Smooth muscle cell (in vitro differentiated cells): Measurements from ENCODE around the gene TMEFF2. TPM values are rescaled to one million over a fixed set of nuclear protein-coding genes. Genes with fewer than 3 reads are reported as not detected.
"Not testable (repeated sequence)": the region's sequence is repeated elsewhere in the genome, so short reads cannot be mapped to it uniquely, and the experiment has no call there.

ENCODE experiments used
- DNase-seq: peaks from one replicate; lab custom pipeline; 2025; ENCODE audit not compliant: unreplicated experiment; lab: John Stamatoyannopoulos, UW
- H2AFZ ChIP-seq: fragments of 200-600 bp; sonication (generic); 2 replicates; pipeline ENCODE4 v1.6.0; 2016; ENCODE audit warnings: antibody characterized with exemption, low read depth, mild to moderate bottlenecking
- H3F3A ChIP-seq: fragments of 200-600 bp; sonication (generic); 2 replicates; pipeline ENCODE4 v1.6.0; 2017; ENCODE audit warnings: antibody characterized with exemption, low read depth
- H3K27ac ChIP-seq: fragments of 200-600 bp; sonication (generic); 2 replicates; pipeline ENCODE4 v1.5.1; 2016; ENCODE audit warnings: low read depth, mild to moderate bottlenecking
- H3K27me3 ChIP-seq: fragments of 200-600 bp; sonication (generic); 2 replicates; pipeline ENCODE4 v1.6.1; 2016; ENCODE audit warnings: low read depth, mild to moderate bottlenecking
- H3K36me3 ChIP-seq: fragments of 200-600 bp; sonication (generic); 2 replicates; pipeline ENCODE4 v1.5.1; 2016; ENCODE audit warnings: low read depth
- H3K4me1 ChIP-seq: fragments of 200-600 bp; sonication (generic); 2 replicates; pipeline ENCODE4 v1.5.1; 2016; ENCODE audit warnings: low read depth
- H3K4me2 ChIP-seq: fragments of 200-600 bp; sonication (generic); 2 replicates; pipeline ENCODE4 v1.6.0; 2016; ENCODE audit warnings: mild to moderate bottlenecking
- H3K4me3 ChIP-seq: fragments of 200-600 bp; sonication (generic); 2 replicates; pipeline ENCODE4 v1.5.1; 2016; ENCODE audit warnings: mild to moderate bottlenecking
- H3K79me2 ChIP-seq: fragments of 200-600 bp; sonication (generic); 2 replicates; pipeline ENCODE4 v1.6.0; 2016; ENCODE audit warnings: low read depth, mild to moderate bottlenecking
- H3K9ac ChIP-seq: fragments of 200-600 bp; sonication (generic); 2 replicates; pipeline ENCODE4 v1.6.0; 2016; ENCODE audit warnings: low read depth
- H3K9me3 ChIP-seq: fragments of 200-600 bp; sonication (generic); replicated peaks from 2 replicates; pipeline ENCODE4 v1.5.1; 2016; ENCODE audit warnings: low read depth
- H4K20me1 ChIP-seq: fragments of 200-600 bp; sonication (generic); 2 replicates; pipeline ENCODE4 v1.6.0; 2016; ENCODE audit warnings: low read depth
- WGBS: methylation state at CpG from one replicate; pipeline ENCODE4 v1.1.7; 2016; ENCODE audit warnings: low lambda C conversion rate; 5-methylcytosine and 5-hydroxymethylcytosine counted together
- polyA plus RNA-seq: library from polyadenylated mRNA; unstranded; fragments of >200 nt; fragmentation: Nextera tagmentation; extraction: Ambion mirVana; gene quantifications from 2 replicates; pipeline ENCODE4 v1.2.1, GENCODE V29; 2016
- total RNA-seq: library from RNA; depleted of rRNA; stranded (reverse); fragments of >200 nt; gene quantifications from 2 replicates; pipeline ENCODE4 v1.2.3, GENCODE V29; 2014
- TF ChIP-seq, protein P1 (sequence below): fragments of 200-600 bp; sonication (generic); IDR thresholded peaks from 2 replicates; pipeline ENCODE4 v1.5.1; 2017; ENCODE audit warnings: borderline replicate concordance, mild to moderate bottlenecking, antibody characterized with exemption; ENCODE audit not compliant: insufficient read depth, poor library complexity, severe bottlenecking

Gene TMEFF2
- total and polyA plus RNA-seq, 2 experiments from 2014 or later = not detected

- H3K27ac ChIP-seq = no peak overlapping the region
- no peaks in the 10 kb centered on the region for H3K4me1 ChIP-seq
- H3K4me3 ChIP-seq = no peak overlapping the region
- DNase-seq = no peak
- no peaks in the 10 kb centered on the region for H3F3A ChIP-seq
- no peak overlapping the region for H3K9ac ChIP-seq
- H3K79me2 ChIP-seq = no peaks in the 10 kb centered on the region
- TF ChIP-seq, protein P1, sequence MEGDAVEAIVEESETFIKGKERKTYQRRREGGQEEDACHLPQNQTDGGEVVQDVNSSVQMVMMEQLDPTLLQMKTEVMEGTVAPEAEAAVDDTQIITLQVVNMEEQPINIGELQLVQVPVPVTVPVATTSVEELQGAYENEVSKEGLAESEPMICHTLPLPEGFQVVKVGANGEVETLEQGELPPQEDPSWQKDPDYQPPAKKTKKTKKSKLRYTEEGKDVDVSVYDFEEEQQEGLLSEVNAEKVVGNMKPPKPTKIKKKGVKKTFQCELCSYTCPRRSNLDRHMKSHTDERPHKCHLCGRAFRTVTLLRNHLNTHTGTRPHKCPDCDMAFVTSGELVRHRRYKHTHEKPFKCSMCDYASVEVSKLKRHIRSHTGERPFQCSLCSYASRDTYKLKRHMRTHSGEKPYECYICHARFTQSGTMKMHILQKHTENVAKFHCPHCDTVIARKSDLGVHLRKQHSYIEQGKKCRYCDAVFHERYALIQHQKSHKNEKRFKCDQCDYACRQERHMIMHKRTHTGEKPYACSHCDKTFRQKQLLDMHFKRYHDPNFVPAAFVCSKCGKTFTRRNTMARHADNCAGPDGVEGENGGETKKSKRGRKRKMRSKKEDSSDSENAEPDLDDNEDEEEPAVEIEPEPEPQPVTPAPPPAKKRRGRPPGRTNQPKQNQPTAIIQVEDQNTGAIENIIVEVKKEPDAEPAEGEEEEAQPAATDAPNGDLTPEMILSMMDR = no peak
- no peaks in the 10 kb centered on the region for H3K27me3 ChIP-seq
- H3K9me3 ChIP-seq = no peaks in the 10 kb centered on the region
- no peak overlapping the region for H3K4me2 ChIP-seq
- H4K20me1 ChIP-seq = no peaks in the 10 kb centered on the region
- no peaks in the 10 kb centered on the region for H3K36me3 ChIP-seq
- WGBS = 97% methylated on average over 1 of the region's 1 CpG
- H2AFZ ChIP-seq = no peak overlapping the region
Measured at GRCh38 chr2:192119536-192119935, 75.2 kb downstream of the TMEFF2 start.

DNA sequence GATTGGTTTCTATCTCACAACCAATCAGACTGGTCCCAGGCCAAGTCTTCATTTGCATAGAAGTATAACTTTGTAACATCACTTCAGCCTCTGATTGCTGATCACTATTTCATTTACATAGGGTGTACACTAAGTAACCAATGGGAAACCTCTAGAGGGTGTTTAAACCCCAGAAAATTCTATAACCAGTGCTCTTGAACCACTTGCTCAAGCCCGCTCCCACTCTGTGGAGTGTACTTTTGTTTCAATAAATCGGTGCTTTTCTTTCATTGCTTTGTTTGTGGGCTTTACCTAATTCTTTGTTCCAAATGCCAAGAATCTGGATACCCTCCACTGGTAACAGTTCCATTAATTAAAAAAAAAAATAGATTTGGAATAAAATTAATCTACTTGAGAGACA lies 77.0 kb downstream of the TMEFF2 start:
- Histone ChIP-seq H3K79me2 (no peaks in the 10 kb centered on the region), H2AFZ (no peak overlapping the region), H3K9me3 (no peaks in the 10 kb centered on the region), H3K4me2 (no peak overlapping the region), H3K36me3 (no peaks in the 10 kb centered on the region), H3K4me3 (no peak overlapping the region), H3K27me3 (no peaks in the 10 kb centered on the region), H3K4me1 (no peaks in the 10 kb centered on the region), H3F3A (no peaks in the 10 kb centered on the region), H4K20me1 (no peaks in the 10 kb centered on the region), H3K27ac (no peak overlapping the region), H3K9ac (no peak overlapping the region)
- TF ChIP-seq, protein P1 = no peak
- WGBS = 47% methylated on average over 2 of the region's 2 CpGs
- no peak for DNase-seq

DNA sequence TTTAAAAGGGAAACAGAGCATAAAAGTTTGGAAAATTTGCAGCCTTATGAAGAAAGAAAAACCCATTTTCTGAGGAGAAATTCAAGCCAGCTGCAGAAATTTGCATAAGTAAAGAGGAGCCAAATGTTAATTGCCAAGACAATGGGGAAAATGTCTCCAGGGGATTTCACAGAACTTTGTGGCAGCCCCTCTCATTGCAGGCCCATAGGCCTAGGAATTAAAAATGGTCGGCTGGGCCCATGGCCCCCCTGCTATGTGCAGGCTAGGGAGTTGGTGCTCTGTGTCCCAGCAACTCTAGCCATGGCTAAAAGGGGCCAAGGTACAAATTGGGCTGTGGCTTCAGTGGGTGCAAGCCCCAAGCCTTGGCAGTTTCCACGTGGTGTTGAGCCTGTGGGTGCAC lies 83.2 kb downstream of the TMEFF2 start:
- H3K27ac ChIP-seq, H3K79me2 ChIP-seq, DNase-seq, H3K27me3 ChIP-seq, H2AFZ ChIP-seq, H3F3A ChIP-seq, H3K4me1 ChIP-seq, H3K36me3 ChIP-seq, H3K9me3 ChIP-seq, H3K4me2 ChIP-seq, H4K20me1 ChIP-seq, H3K9ac ChIP-seq, H3K4me3 ChIP-seq: not testable (repeated sequence)
- WGBS = 69% methylated on average over 2 of the region's 2 CpGs

DNA sequence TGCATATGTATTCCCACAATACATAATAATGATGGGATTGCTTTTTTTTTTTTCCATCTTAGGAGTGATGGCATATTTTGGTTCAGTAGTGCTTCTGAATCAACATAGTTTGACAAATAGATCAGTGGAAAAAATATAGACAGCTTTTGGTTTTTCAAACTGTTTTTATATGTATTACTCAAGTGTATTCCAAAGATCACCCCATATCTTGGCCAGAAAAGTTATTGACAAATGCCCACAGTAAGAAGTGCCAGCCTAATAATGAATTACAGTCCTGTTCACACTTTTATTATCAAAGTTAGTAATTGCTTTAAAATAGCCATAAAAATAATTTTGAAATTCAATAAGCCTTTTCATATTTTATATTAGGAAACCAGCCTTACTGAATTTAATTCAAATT lies 95.0 kb downstream of the TMEFF2 start:
- H3F3A ChIP-seq = no peaks in the 10 kb centered on the region
- no peaks in the 10 kb centered on the region for H3K79me2 ChIP-seq
- no peaks in the 10 kb centered on the region for H3K9me3 ChIP-seq
- H3K4me2 ChIP-seq = no peak overlapping the region
- H3K27me3 ChIP-seq = no peaks in the 10 kb centered on the region
- no peaks in the 10 kb centered on the region for H3K4me1 ChIP-seq
- no peak overlapping the region for H3K9ac ChIP-seq
- H3K36me3 ChIP-seq = no peaks in the 10 kb centered on the region
- no peak overlapping the region for H3K27ac ChIP-seq
- H3K4me3 ChIP-seq = no peak overlapping the region
- H2AFZ ChIP-seq = no peak overlapping the region
- no peak for DNase-seq
- TF ChIP-seq, protein P1 = no peak
- H4K20me1 ChIP-seq = no peaks in the 10 kb centered on the region
